WTC11 (cell line): Measurements from ENCODE around the gene CPE. TPM values are rescaled to one million over a fixed set of nuclear protein-coding genes. Genes with fewer than 3 reads are reported as not detected.
A peak's percentile ranks its signal among the peaks of the same experiment; 100 is the strongest.

Experiments used
- ATAC-seq: fragments of 200-7000 bp; cut with Tn5 transposase; 2 replicates; pipeline ENCODE4 v1.10.0; 2021; ENCODE audit warnings: mild to moderate bottlenecking, moderate library complexity
- CTCF ChIA-PET: fragments of 300-600 bp; sonication (Branson Sonifier 250); formaldehyde crosslinking; loops from one replicate; lab custom pipeline; 2021; ENCODE audit warnings: antibody characterized with exemption; lab: Charles Lee
- POLR2A ChIA-PET: fragments of 350-600 bp; sonication (Branson Sonifier 250); formaldehyde crosslinking; loops from one replicate; lab custom pipeline; 2021; ENCODE audit warnings: antibody characterized with exemption; lab: Charles Lee
- DNase-seq: peaks from one replicate; pipeline ENCODE4 v3.0.0; 2021; ENCODE audit warnings: low spot score
- H3K27ac Mint-ChIP-seq: 2 replicates; pipeline ENCODE4 v1.8.0; 2021; ENCODE audit warnings: mixed read lengths
- H3K27me3 Mint-ChIP-seq: 2 replicates; pipeline ENCODE4 v1.8.0; 2021; ENCODE audit warnings: low read depth, mild to moderate bottlenecking, moderate library complexity, mixed read lengths
- H3K36me3 Mint-ChIP-seq: 2 replicates; pipeline ENCODE4 v1.8.0; 2021; ENCODE audit warnings: mixed read lengths
- H3K4me1 Mint-ChIP-seq: 2 replicates; pipeline ENCODE4 v1.8.0; 2022; ENCODE audit warnings: mixed read lengths
- H3K4me3 Mint-ChIP-seq: 2 replicates; pipeline ENCODE4 v1.8.0; 2021; ENCODE audit warnings: mild to moderate bottlenecking, moderate library complexity, mixed read lengths
- H3K9me3 Mint-ChIP-seq: 2 replicates; pipeline ENCODE4 v1.8.0; 2021; ENCODE audit warnings: mixed read lengths
- ATF1 ChIP-seq: sonication (generic); formaldehyde crosslinking; IDR thresholded peaks from 2 replicates; pipeline ENCODE4 v1.8.1; 2023; ENCODE audit warnings: mild to moderate bottlenecking, moderate library complexity, missing genetic modification reagents
- ATF2 ChIP-seq: sonication (generic); formaldehyde crosslinking; IDR thresholded peaks from 2 replicates; pipeline ENCODE4 v1.8.1; 2022; ENCODE audit warnings: low read depth, missing genetic modification reagents, borderline replicate concordance
- E2F5 ChIP-seq: sonication (generic); formaldehyde crosslinking; IDR thresholded peaks from 2 replicates; pipeline ENCODE4 v1.8.1; 2022; ENCODE audit warnings: mild to moderate bottlenecking, moderate library complexity, missing genetic modification reagents
- ELF4 ChIP-seq: sonication (generic); formaldehyde crosslinking; IDR thresholded peaks from 2 replicates; pipeline ENCODE4 v1.8.1; 2022; ENCODE audit warnings: low read depth, mild to moderate bottlenecking, moderate library complexity, missing genetic modification reagents
- EMX1 ChIP-seq: fragments of 250-450 bp; sonication (Bioruptor Pico); IDR thresholded peaks from 2 replicates; pipeline ENCODE4 v1.8.0; 2021; ENCODE audit warnings: mild to moderate bottlenecking
- ESRRA ChIP-seq: sonication (generic); formaldehyde crosslinking; IDR thresholded peaks from 2 replicates; pipeline ENCODE4 v1.8.1; 2022; ENCODE audit warnings: mild to moderate bottlenecking, missing genetic modification reagents, borderline replicate concordance
- ETV6 ChIP-seq: sonication (generic); formaldehyde crosslinking; IDR thresholded peaks from 2 replicates; pipeline ENCODE4 v1.8.1; 2022; ENCODE audit warnings: mild to moderate bottlenecking, missing genetic modification reagents
- FOXJ3 ChIP-seq: sonication (generic); formaldehyde crosslinking; IDR thresholded peaks from 2 replicates; pipeline ENCODE4 v1.9.0; 2021; ENCODE audit warnings: missing genetic modification reagents, mild to moderate bottlenecking, borderline replicate concordance
- FOXK1 ChIP-seq: sonication (generic); formaldehyde crosslinking; IDR thresholded peaks from 2 replicates; pipeline ENCODE4 v1.8.0; 2022; ENCODE audit warnings: mild to moderate bottlenecking, moderate library complexity, missing genetic modification reagents
- FOXP4 ChIP-seq: sonication (generic); formaldehyde crosslinking; IDR thresholded peaks from 2 replicates; pipeline ENCODE4 v1.8.0; 2022; ENCODE audit warnings: mild to moderate bottlenecking, missing genetic modification reagents
- GABPB1 ChIP-seq: sonication (generic); formaldehyde crosslinking; IDR thresholded peaks from 2 replicates; pipeline ENCODE4 v1.8.1; 2023; ENCODE audit warnings: mild to moderate bottlenecking, missing genetic modification reagents
- HMGA2 ChIP-seq: fragments of 250-450 bp; sonication (Bioruptor Pico); IDR thresholded peaks from 2 replicates; pipeline ENCODE4 v1.4.0; 2021; ENCODE audit warnings: mild to moderate bottlenecking, moderate library complexity
- NR1H2 ChIP-seq: sonication (generic); formaldehyde crosslinking; IDR thresholded peaks from 2 replicates; pipeline ENCODE4 v1.9.0; 2021; ENCODE audit warnings: mild to moderate bottlenecking, moderate library complexity, missing genetic modification reagents
- NR3C1 ChIP-seq: sonication (generic); formaldehyde crosslinking; conservative IDR thresholded peaks from 2 replicates; pipeline ENCODE4 v1.8.1; 2023; ENCODE audit warnings: low read depth, mild to moderate bottlenecking, missing genetic modification reagents
- SP1 ChIP-seq: sonication (generic); formaldehyde crosslinking; conservative IDR thresholded peaks from 2 replicates; pipeline ENCODE4 v1.8.1; 2022; ENCODE audit warnings: missing genetic modification reagents
- TEAD1 ChIP-seq: sonication (generic); formaldehyde crosslinking; IDR thresholded peaks from 2 replicates; pipeline ENCODE4 v1.8.0; 2022; ENCODE audit warnings: mild to moderate bottlenecking, missing genetic modification reagents
- TP53 ChIP-seq: sonication (generic); formaldehyde crosslinking; IDR thresholded peaks from 2 replicates; pipeline ENCODE4 v1.8.1; 2023; ENCODE audit warnings: mild to moderate bottlenecking, missing genetic modification reagents
- USF2 ChIP-seq: sonication (generic); formaldehyde crosslinking; IDR thresholded peaks from 2 replicates; pipeline ENCODE4 v1.8.1; 2023; ENCODE audit warnings: mild to moderate bottlenecking, missing genetic modification reagents, moderate library complexity
- ZBTB21 ChIP-seq: sonication (generic); formaldehyde crosslinking; IDR thresholded peaks from 2 replicates; pipeline ENCODE4 v1.8.1; 2023; ENCODE audit warnings: mild to moderate bottlenecking, missing genetic modification reagents, borderline replicate concordance
- ZMAT4 ChIP-seq: fragments of 250-450 bp; sonication (Bioruptor Pico); IDR thresholded peaks from 2 replicates; pipeline ENCODE4 v1.9.0; 2021; ENCODE audit warnings: mild to moderate bottlenecking
- ZNF219 ChIP-seq: sonication (generic); formaldehyde crosslinking; IDR thresholded peaks from 2 replicates; pipeline ENCODE4 v1.8.0; 2023; ENCODE audit warnings: missing genetic modification reagents, mild to moderate bottlenecking, borderline replicate concordance
- ZNF232 ChIP-seq: sonication (generic); formaldehyde crosslinking; IDR thresholded peaks from 2 replicates; pipeline ENCODE4 v1.8.0; 2022; ENCODE audit warnings: mild to moderate bottlenecking, missing genetic modification reagents
- ZNF396 ChIP-seq: fragments of 250-450 bp; sonication (Bioruptor Pico); IDR thresholded peaks from 2 replicates; pipeline ENCODE4 v1.8.0; 2021; ENCODE audit warnings: mild to moderate bottlenecking, moderate library complexity, borderline replicate concordance
- total RNA-seq: library from RNA; stranded (reverse); gene quantifications from 3 replicates; pipeline ENCODE4 v1.2.3, GENCODE V29; 2021
- TF ChIP-seq, protein P1 (sequence below): sonication (generic); formaldehyde crosslinking; IDR thresholded peaks from 2 replicates; pipeline ENCODE4 v1.8.1; 2022; ENCODE audit warnings: missing genetic modification reagents, borderline replicate concordance
- TF ChIP-seq, protein P2 (sequence below): fragments of 250-450 bp; sonication (Bioruptor Pico); IDR thresholded peaks from 2 replicates; pipeline ENCODE4 v1.9.0; 2021; ENCODE audit warnings: moderate library complexity, mild to moderate bottlenecking, inconsistent platforms, borderline replicate concordance

The CPE gene
- total RNA-seq, 1 experiment from 2014 or later: 9.2 TPM

DNA sequence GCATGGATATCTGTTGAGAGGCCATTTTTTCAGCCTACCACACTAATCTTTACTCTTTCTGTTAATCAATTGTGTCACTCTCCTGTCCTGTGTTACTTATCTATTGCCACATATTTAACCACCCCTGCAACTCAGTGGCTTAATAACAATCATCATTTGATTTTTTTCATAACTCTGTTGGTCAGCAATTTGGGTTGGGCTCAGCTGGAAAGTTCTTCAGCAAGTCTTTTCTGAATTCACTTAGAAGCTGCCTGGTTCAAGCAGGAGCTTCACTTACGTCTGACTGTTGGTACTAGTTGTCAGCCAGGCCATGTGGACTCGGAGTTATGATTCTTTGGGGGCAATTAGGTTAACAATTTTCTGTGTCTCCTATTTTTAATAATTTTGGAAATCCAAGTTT is 50.1 kb downstream of the CPE start:
- CTCF ChIA-PET: no interaction called here

GRCh38 chr4:165433529-165433928 is 54.7 kb downstream of the CPE start:
- ChIA-PET POLR2A (interaction anchor here (0.5 kb wide), 1 partner anchor 399 kb away, joined by 3 read pairs; no protein-coding TSS in a partner anchor), CTCF (interaction anchor here (0.9 to 2.8 kb wide), 5 partner anchors 49 to 337 kb away, joined by 3 to 11 read pairs (median 4); no protein-coding TSS in a partner anchor)
- peak; percentile 90 for ATAC-seq
- Mint-ChIP-seq H3K27ac (peak overlapping the region; percentile 60), H3K4me1 (peaks cover 22% of the 10 kb centered on the region), H3K4me3 (no peak overlapping the region), H3K9me3 (peaks cover 10% of the 10 kb centered on the region), H3K36me3 (peaks cover 6% of the 10 kb centered on the region), H3K27me3 (no peaks in the 10 kb centered on the region)
- DNase-seq: no peak
- TF ChIP-seq FOXP4 (CRISPR knock-in tag): peak; percentile 38; the same call in 1 of the 2 replicates
- TF ChIP-seq TEAD1 (CRISPR knock-in tag): peak; percentile 62; the same call in 1 of the 2 replicates
- TF ChIP-seq E2F5 (CRISPR knock-in tag): no peak

More for the DNA sequence above, 50.1 kb downstream of the CPE start:
- DNase-seq (no peak), ATAC-seq (no peak)
- Mint-ChIP-seq H3K27me3 (no peaks in the 10 kb centered on the region), H3K4me3 (no peak overlapping the region), H3K27ac (no peak overlapping the region), H3K36me3 (peaks cover 29% of the 10 kb centered on the region), H3K9me3 (peaks cover 41% of the 10 kb centered on the region), H3K4me1 (peaks cover 14% of the 10 kb centered on the region)
- TF ChIP-seq HMGA2 (CRISPR knock-in tag): no peak
- TF ChIP-seq ESRRA: no peak
- no peak for TF ChIP-seq GABPB1 (CRISPR knock-in tag)
- no peak for TF ChIP-seq TP53
- TF ChIP-seq NR1H2 (CRISPR knock-in tag): no peak
- no peak for TF ChIP-seq EMX1 (CRISPR knock-in tag)
- TF ChIP-seq ETV6 (CRISPR knock-in tag): no peak
- TF ChIP-seq, protein P1, sequence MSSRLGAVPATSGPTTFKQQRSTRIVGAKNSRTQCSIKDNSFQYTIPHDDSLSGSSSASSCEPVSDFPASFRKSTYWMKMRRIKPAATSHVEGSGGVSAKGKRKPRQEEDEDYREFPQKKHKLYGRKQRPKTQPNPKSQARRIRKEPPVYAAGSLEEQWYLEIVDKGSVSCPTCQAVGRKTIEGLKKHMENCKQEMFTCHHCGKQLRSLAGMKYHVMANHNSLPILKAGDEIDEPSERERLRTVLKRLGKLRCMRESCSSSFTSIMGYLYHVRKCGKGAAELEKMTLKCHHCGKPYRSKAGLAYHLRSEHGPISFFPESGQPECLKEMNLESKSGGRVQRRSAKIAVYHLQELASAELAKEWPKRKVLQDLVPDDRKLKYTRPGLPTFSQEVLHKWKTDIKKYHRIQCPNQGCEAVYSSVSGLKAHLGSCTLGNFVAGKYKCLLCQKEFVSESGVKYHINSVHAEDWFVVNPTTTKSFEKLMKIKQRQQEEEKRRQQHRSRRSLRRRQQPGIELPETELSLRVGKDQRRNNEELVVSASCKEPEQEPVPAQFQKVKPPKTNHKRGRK (CRISPR knock-in tag): no peak
- TF ChIP-seq SP1 (CRISPR knock-in tag): no peak
- TF ChIP-seq FOXJ3 (CRISPR knock-in tag): no peak
- TF ChIP-seq ATF2: no peak
- no peak for TF ChIP-seq NR3C1 (CRISPR knock-in tag)
- TF ChIP-seq ZMAT4 (CRISPR knock-in tag): no peak
- POLR2A ChIA-PET: no interaction called here

DNA sequence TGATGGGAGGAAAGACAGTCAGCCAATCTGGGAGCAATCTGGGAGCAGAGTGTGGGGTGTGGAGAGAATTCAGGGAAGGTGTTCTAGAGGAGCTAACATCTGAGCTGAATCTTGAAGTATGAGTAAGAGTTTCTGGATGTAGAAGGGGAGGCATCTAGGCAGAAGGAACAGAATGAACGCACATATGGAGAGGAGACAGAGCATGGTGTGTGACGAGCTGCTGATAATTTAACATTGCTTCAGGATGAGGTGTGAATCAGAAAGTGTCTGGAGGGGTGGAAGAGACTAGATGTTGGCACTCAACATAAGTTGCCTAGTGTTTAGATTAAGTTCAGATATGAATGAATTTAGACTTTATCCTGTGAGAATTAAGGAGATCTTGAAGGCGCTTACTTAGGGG is 58.9 kb downstream of the CPE start:
- Mint-ChIP-seq H3K36me3 (no peaks in the 10 kb centered on the region), H3K27me3 (no peaks in the 10 kb centered on the region), H3K9me3 (no peaks in the 10 kb centered on the region), H3K4me1 (peaks cover 36% of the 10 kb centered on the region), H3K4me3 (no peak overlapping the region), H3K27ac (no peak overlapping the region)
- DNase-seq (no peak), ATAC-seq (no peak)
- TF ChIP-seq ESRRA (no peak), ZBTB21 (CRISPR knock-in tag) (no peak), TP53 (no peak), FOXK1 (CRISPR knock-in tag) (no peak), ELF4 (no peak), ZNF232 (CRISPR knock-in tag) (no peak), ZNF219 (CRISPR knock-in tag) (no peak), USF2 (CRISPR knock-in tag) (no peak), E2F5 (CRISPR knock-in tag) (no peak), ZNF396 (CRISPR knock-in tag) (no peak), ATF1 (CRISPR knock-in tag) (no peak)
- TF ChIP-seq, protein P2, sequence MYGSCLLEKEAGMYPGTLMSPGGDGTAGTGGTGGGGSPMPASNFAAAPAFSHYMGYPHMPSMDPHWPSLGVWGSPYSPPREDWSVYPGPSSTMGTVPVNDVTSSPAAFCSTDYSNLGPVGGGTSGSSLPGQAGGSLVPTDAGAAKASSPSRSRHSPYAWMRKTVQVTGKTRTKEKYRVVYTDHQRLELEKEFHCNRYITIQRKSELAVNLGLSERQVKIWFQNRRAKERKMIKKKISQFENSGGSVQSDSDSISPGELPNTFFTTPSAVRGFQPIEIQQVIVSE (CRISPR knock-in tag): no peak
- ChIA-PET POLR2A (no interaction called here), CTCF (interaction anchor here (1.4 kb wide), 1 partner anchor 53 kb away, joined by 4 read pairs; no protein-coding TSS in a partner anchor)
